ENCODE data around the gene CUL4B.

DNA sequence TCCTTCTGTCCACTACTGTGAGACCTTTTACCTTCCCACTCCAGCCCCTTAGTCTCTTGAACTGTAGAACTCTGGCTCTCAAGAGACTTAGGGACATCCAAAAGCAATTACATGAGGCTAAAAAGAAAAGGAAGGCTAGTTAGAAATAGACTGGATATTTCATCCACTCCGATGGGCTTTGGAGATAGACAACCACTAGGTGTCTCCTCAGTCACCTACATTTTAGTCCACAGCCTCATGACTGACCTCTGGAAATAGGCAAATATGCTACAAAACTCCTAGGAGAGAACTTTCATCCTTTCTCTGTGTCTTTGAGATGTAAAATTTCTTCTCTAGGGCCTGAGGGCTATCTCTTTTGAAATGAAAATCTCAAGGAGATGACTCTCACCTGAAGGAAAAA is 46.5 kb downstream of the CUL4B start:
- TF ChIP-seq POLR2A (IDR thresholded peaks at IDR 0.05), result no peak
- TF ChIP-seq CTCF (IDR thresholded peaks at IDR 0.05), result peak in 2 of 6 experiments; percentile 11 to 37
